T-helper 2 cell treated with Interferon-gamma antibody and Interleukin-4, amounts not matched to agents 100 ng/mL and 5 ng/mL, for 36 hours (primary cell): Measurements from ENCODE around the gene CRTAP. TPM values are rescaled to one million over a fixed set of nuclear protein-coding genes. Genes with fewer than 3 reads are reported as not detected.
"Not testable (repeated sequence)": the region's sequence is repeated elsewhere in the genome, so short reads cannot be mapped to it uniquely, and the experiment has no call there.

ENCODE experiments used
- intact Hi-C: fragments of 100-400 bp; cut with micrococcal nuclease; formaldehyde crosslinking; loops from one replicate; pipeline ENCODE4 v1.15.1; 2023
- total RNA-seq: library from RNA; stranded (reverse); gene quantifications from 2 replicates; pipeline ENCODE4 v1.2.3, GENCODE V29; 2022

CRTAP gene
- total RNA-seq, 1 donor from 2014 or later: 43.7 TPM

- intact Hi-C loops: no loop called here
These were observed 14.6 kb upstream of the CRTAP start for GRCh38 chr3:33099109-33099645.

GRCh38 chr3:33099701-33100100 lies 14.1 kb upstream of the CRTAP start:
- intact Hi-C loops: no loop called here

- intact Hi-C loops: no loop called here
These were observed 13.6 kb upstream of the CRTAP start for GRCh38 chr3:33100229-33100628.

GRCh38 chr3:33103034-33103433 lies 10.8 kb upstream of the CRTAP start:
- intact Hi-C loops: no loop called here

GRCh38 chr3:33103480-33103879 lies 10.3 kb upstream of the CRTAP start:
- intact Hi-C loops: no loop called here

GRCh38 chr3:33104803-33105202 lies 9.0 kb upstream of the CRTAP start:
- intact Hi-C loops: no loop called here

- intact Hi-C loops: no loop called here
These were observed 8.4 kb upstream of the CRTAP start for GRCh38 chr3:33105341-33105948.

- intact Hi-C loops: not testable (repeated sequence)
These were observed 7.0 kb upstream of the CRTAP start for GRCh38 chr3:33106854-33107253.

GRCh38 chr3:33111581-33111980 lies 2.2 kb upstream of the CRTAP start:
- intact Hi-C loops: loop anchor here (5.0 kb wide), 1 partner anchor 606 kb away; the partner anchor contains the start of gene CLASP2

- intact Hi-C loops: loop anchor here (1.0 to 5.0 kb wide), 3 partner anchors 17 to 603 kb away; partner anchors contain the start of genes CLASP2, GLB1 and TMPPE
These were observed 809 bp downstream of the CRTAP start for GRCh38 chr3:33114622-33115023.

- intact Hi-C loops: no loop called here
These were observed 1.4 kb downstream of the CRTAP start for GRCh38 chr3:33115024-33115768.

GRCh38 chr3:33117461-33117860 lies 3.6 kb downstream of the CRTAP start:
- intact Hi-C loops: no loop called here

- intact Hi-C loops: no loop called here
These were observed 6.1 kb downstream of the CRTAP start for GRCh38 chr3:33119891-33120290.

- intact Hi-C loops: no loop called here
These were observed 9.2 kb downstream of the CRTAP start for GRCh38 chr3:33122991-33123390.

GRCh38 chr3:33124638-33125037 lies 10.8 kb downstream of the CRTAP start:
- intact Hi-C loops: no loop called here

- intact Hi-C loops: no loop called here
These were observed 12.0 kb downstream of the CRTAP start for GRCh38 chr3:33125840-33126239.

GRCh38 chr3:33128706-33129105 lies 14.9 kb downstream of the CRTAP start:
- intact Hi-C loops: no loop called here

GRCh38 chr3:33130144-33130543 lies 16.3 kb downstream of the CRTAP start:
- intact Hi-C loops: loop anchor here (2.0 to 10.0 kb wide), 2 partner anchors 125 to 657 kb away; no protein-coding TSS in a partner anchor

- intact Hi-C loops: loop anchor here (1.0 to 10.0 kb wide), 3 partner anchors 123 to 655 kb away; no protein-coding TSS in a partner anchor
These were observed 17.7 kb downstream of the CRTAP start for GRCh38 chr3:33131331-33132018.

- intact Hi-C loops: loop anchor here (10.0 kb wide), 1 partner anchor 123 kb away; no protein-coding TSS in a partner anchor
These were observed 18.2 kb downstream of the CRTAP start for GRCh38 chr3:33132019-33132360.

- intact Hi-C loops: loop anchor here (10.0 kb wide), 1 partner anchor 121 kb away; no protein-coding TSS in a partner anchor
These were observed 20.3 kb downstream of the CRTAP start for GRCh38 chr3:33134026-33134625.
